Measurements from ENCODE around the gene NAGLU. TPM values are rescaled to one million over a fixed set of nuclear protein-coding genes. Genes with fewer than 3 reads are reported as not detected.
A peak's percentile ranks its signal among the peaks of the same experiment; 100 is the strongest.
"Not testable (repeated sequence)": the region's sequence is repeated elsewhere in the genome, so short reads cannot be mapped to it uniquely, and the experiment has no call there.

Gene NAGLU
- total RNA-seq, 1 donor from 2014 or later: 8.3 TPM

- DNase-seq (no peak), ATAC-seq (no peak)
- intact Hi-C loops (cut with micrococcal nuclease): no loop called here
Measured at GRCh38 chr17:42538482-42538881, 2.4 kb downstream of the NAGLU start.

GRCh38 chr17:42540558-42540957, 4.5 kb downstream of the NAGLU start:
- intact Hi-C loops (cut with micrococcal nuclease); ATAC-seq; DNase-seq: not testable (repeated sequence)

- intact Hi-C loops (cut with micrococcal nuclease): no loop called here
- DNase-seq: no peak
- ATAC-seq: no peak
Measured at GRCh38 chr17:42541041-42541833, 5.2 kb downstream of the NAGLU start.

GRCh38 chr17:42543190-42544079, 7.4 kb downstream of the NAGLU start:
- DNase-seq (no peak), ATAC-seq (no peak)
- intact Hi-C loops (cut with micrococcal nuclease): no loop called here

- no peak for DNase-seq
- intact Hi-C loops (cut with micrococcal nuclease): no loop called here
- ATAC-seq: no peak
Measured at GRCh38 chr17:42544874-42545283, 8.8 kb downstream of the NAGLU start.

- intact Hi-C loops (cut with micrococcal nuclease); ATAC-seq; DNase-seq: not testable (repeated sequence)
Measured at GRCh38 chr17:42545755-42546505, 9.9 kb downstream of the NAGLU start.

GRCh38 chr17:42547001-42547461, 11.0 kb downstream of the NAGLU start:
- ATAC-seq: peak; percentile 4
- DNase-seq: no peak
- intact Hi-C loops (cut with micrococcal nuclease): no loop called here

- DNase-seq: peak; percentile 75
- intact Hi-C loops (cut with micrococcal nuclease): no loop called here
- peak; percentile 79 for ATAC-seq
Measured at GRCh38 chr17:42547698-42548069, 11.6 kb downstream of the NAGLU start.

- intact Hi-C loops (cut with micrococcal nuclease): no loop called here
- ATAC-seq (peak; percentile 68), DNase-seq (peak; percentile 78)
Measured at GRCh38 chr17:42548070-42548837, 12.2 kb downstream of the NAGLU start.

- DNase-seq: no peak
- no peak for ATAC-seq
- intact Hi-C loops (cut with micrococcal nuclease): no loop called here
Measured at GRCh38 chr17:42548993-42549755, 13.1 kb downstream of the NAGLU start.

- DNase-seq; ATAC-seq; intact Hi-C loops (cut with micrococcal nuclease): not testable (repeated sequence)
Measured at GRCh38 chr17:42552736-42553135, 16.7 kb downstream of the NAGLU start, which contains the start of gene HSD17B1. HSD17B1 (plus strand) TSS chr17:42552923; CDS start chr17:42552934, 11 bp downstream.

- ATAC-seq (no peak), DNase-seq (no peak)
- intact Hi-C loops (cut with micrococcal nuclease): no loop called here
Measured at GRCh38 chr17:42553161-42553818, 17.2 kb downstream of the NAGLU start.

GRCh38 chr17:42553866-42554249, 17.8 kb downstream of the NAGLU start:
- intact Hi-C loops (cut with micrococcal nuclease): no loop called here
- peak; percentile 14 for ATAC-seq
- DNase-seq: no peak

GRCh38 chr17:42554250-42555121, 18.4 kb downstream of the NAGLU start:
- ATAC-seq: peak; percentile 94
- intact Hi-C loops (cut with micrococcal nuclease): no loop called here
- peak; percentile 93 for DNase-seq

- peak; percentile 1 for ATAC-seq
- DNase-seq: no peak
- intact Hi-C loops (cut with micrococcal nuclease): no loop called here
Measured at GRCh38 chr17:42555122-42555622, 19.1 kb downstream of the NAGLU start.

- ATAC-seq; intact Hi-C loops (cut with micrococcal nuclease): not testable (repeated sequence)
- peak; percentile 22 for DNase-seq
Measured at GRCh38 chr17:42555961-42556617, 20.0 kb downstream of the NAGLU start.
